Measurements from ENCODE around the gene ZNF77. TPM values are rescaled to one million over a fixed set of nuclear protein-coding genes. Genes with fewer than 3 reads are reported as not detected.
"Not testable (repeated sequence)": the region's sequence is repeated elsewhere in the genome, so short reads cannot be mapped to it uniquely, and the experiment has no call there.

The ZNF77 gene
- total RNA-seq, 1 donor from 2014 or later, result 6.4 TPM

DNA sequence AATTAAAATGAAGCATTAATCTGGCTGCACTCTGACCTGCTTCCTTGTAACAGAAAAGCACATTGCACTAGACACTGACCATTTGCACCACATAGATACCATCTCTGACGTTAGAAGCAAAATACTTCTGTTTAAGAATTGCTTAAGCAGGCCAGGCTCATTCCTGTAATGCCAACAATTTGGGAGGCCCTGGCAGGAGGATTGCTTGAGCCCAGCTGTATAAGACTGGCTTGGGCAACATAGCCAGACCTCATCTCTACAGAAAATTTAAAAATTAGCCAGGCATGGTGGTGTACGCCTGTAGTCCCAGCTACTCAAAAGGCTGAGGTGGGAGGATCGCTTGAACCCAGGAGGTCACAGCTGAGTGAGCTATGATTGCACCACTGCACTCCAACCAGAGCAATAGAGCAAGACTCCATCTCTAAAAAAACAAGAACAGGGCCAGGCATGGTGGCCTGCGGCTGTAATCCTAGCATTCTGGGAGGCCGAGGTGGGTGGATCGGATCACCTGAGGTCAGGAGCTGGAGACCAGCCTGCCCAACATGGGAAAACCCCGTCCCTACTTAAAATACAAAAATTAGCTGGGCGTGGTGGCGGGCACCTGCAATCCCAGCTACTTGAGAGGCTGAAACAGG lies 25.5 kb upstream of the ZNF77 start:
- no peak for DNase-seq (ENCODE audit: extremely low spot score in 2 of 2)
- peaks cover 23% of the 10 kb centered on the region for H3K4me1 ChIP-seq

GRCh38 chr19:2969104-2969504 lies 24.3 kb upstream of the ZNF77 start:
- intact Hi-C loops (cut with DNase I), result no loop called here

More for the DNA sequence above, 25.5 kb upstream of the ZNF77 start:
- peak in 1 of 2 donors; percentile 10 for TF ChIP-seq POLR2AphosphoS5 (IDR thresholded peaks at IDR 0.05; ENCODE audit: insufficient read depth in 1 of 2, low read depth in 1 of 2)
- no peak for TF ChIP-seq POLR2A (IDR thresholded peaks at IDR 0.05)
- Histone ChIP-seq H3K4me3 (no peak overlapping the region), H3K36me3 (no peaks in the 10 kb centered on the region), H3K9me3 (no peaks in the 10 kb centered on the region), H3K27ac (peak overlapping the region; percentile 21), H3K27me3 (no peaks in the 10 kb centered on the region)
- intact Hi-C loops (cut with DNase I), result no loop called here

DNA sequence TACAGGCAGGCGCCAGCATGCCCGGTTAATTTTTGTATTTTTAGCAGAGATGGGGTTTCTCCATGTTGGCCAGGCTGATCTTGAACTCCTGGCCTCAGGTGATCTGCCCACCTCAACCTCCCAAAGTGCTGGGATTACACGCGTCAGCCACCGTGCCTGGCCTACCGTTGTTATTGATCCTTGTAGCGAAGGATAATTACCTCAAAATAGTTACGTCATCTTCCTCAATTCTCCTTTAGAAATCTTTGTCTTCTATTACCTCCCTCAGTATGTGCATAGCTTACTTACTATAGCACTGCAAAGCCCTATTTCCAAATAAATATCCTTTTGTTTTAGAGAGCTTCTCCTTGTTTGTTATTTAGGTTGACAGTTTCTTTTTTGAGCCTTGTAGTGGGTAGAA lies 23.2 kb upstream of the ZNF77 start:
- no peak for DNase-seq (ENCODE audit: extremely low spot score in 2 of 2)
- H3K4me1 ChIP-seq, result peaks cover 6% of the 10 kb centered on the region
- no peak overlapping the region for H3K27ac ChIP-seq
- no peak overlapping the region for H3K4me3 ChIP-seq
- TF ChIP-seq POLR2A (IDR thresholded peaks at IDR 0.05), result no peak
- no peak for TF ChIP-seq POLR2AphosphoS5 (IDR thresholded peaks at IDR 0.05; ENCODE audit: insufficient read depth in 1 of 2, low read depth in 1 of 2)
- no peak for TF ChIP-seq CTCF (IDR thresholded peaks at IDR 0.05)
- H3K36me3 ChIP-seq, result no peaks in the 10 kb centered on the region
- no peaks in the 10 kb centered on the region for H3K27me3 ChIP-seq
- no peaks in the 10 kb centered on the region for H3K9me3 ChIP-seq
- intact Hi-C loops (cut with DNase I), result no loop called here

More at GRCh38 chr19:2969104-2969504, 24.3 kb upstream of the ZNF77 start:
- DNase-seq (ENCODE audit: extremely low spot score in 2 of 2), result no peak
- H3K4me1 ChIP-seq, result peaks cover 11% of the 10 kb centered on the region
- H3K9me3 ChIP-seq, result no peaks in the 10 kb centered on the region
- peak overlapping the region; percentile 27 for H3K27ac ChIP-seq
- H3K27me3 ChIP-seq, result no peaks in the 10 kb centered on the region
- no peak for TF ChIP-seq CTCF (IDR thresholded peaks at IDR 0.05)
- peak in 1 of 2 donors; percentile 19 for TF ChIP-seq POLR2AphosphoS5 (IDR thresholded peaks at IDR 0.05; ENCODE audit: insufficient read depth in 1 of 2, low read depth in 1 of 2)
- no peak overlapping the region for H3K4me3 ChIP-seq
- H3K36me3 ChIP-seq, result no peaks in the 10 kb centered on the region

DNA sequence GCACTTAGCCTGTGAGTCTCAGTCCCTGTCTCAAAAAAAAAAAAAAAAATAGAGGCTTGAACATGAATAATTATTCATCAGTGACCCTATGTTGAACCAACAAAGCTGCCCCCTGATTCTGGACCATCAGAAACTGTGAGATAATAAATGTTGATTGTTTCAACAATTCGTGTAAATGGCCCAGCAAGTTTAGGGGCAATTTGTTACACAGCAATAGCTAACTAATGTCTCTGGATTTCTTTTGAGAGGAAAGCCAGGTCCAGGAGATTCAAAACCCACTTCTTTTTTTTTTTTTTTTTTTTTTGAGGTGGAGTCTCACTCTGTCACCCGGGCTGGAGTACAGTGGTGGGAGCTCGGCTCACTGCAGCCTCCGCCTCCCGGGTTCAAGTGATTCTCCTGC lies 20.1 kb upstream of the ZNF77 start:
- intact Hi-C loops (cut with DNase I), result no loop called here

DNA sequence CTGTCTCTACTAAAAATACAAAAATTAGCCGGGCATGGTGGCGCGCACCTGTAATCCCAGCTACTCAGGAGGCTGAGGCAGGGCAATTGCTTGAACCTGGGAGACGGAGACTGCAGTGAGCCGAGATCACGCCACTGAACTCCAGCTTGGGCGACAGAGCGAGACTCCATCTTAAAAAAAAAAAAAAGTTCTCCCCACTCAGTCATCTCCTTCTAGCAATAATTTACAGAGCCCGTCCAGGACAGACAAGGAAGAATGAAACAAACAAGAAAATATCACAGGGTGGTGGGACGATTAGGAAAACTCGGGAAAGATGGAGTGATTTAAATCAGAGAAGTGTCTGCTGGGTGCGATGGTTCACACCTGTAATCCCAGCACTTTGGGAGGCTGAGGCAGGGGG lies 18.9 kb upstream of the ZNF77 start:
- H3K36me3 ChIP-seq; H3K4me1 ChIP-seq; H3K4me3 ChIP-seq; DNase-seq (ENCODE audit: extremely low spot score in 2 of 2); H3K27ac ChIP-seq; H3K27me3 ChIP-seq; H3K9me3 ChIP-seq; intact Hi-C loops (cut with DNase I): not testable (repeated sequence)

More for the DNA sequence above, 20.1 kb upstream of the ZNF77 start:
- no peaks in the 10 kb centered on the region for H3K36me3 ChIP-seq
- no peak overlapping the region for H3K27ac ChIP-seq
- H3K4me3 ChIP-seq, result no peak overlapping the region
- TF ChIP-seq CTCF (IDR thresholded peaks at IDR 0.05) (no peak), POLR2A (IDR thresholded peaks at IDR 0.05) (no peak), POLR2AphosphoS5 (IDR thresholded peaks at IDR 0.05; ENCODE audit: insufficient read depth in 1 of 2, low read depth in 1 of 2) (no peak)
- no peaks in the 10 kb centered on the region for H3K4me1 ChIP-seq
- no peaks in the 10 kb centered on the region for H3K27me3 ChIP-seq
- DNase-seq (ENCODE audit: extremely low spot score in 2 of 2), result no peak
- H3K9me3 ChIP-seq, result no peaks in the 10 kb centered on the region

GRCh38 chr19:2963122-2963521 lies 18.4 kb upstream of the ZNF77 start:
- no peak for DNase-seq (ENCODE audit: extremely low spot score in 2 of 2)
- H3K4me1 ChIP-seq, result no peaks in the 10 kb centered on the region
- H3K27ac ChIP-seq, result no peak overlapping the region
- no peaks in the 10 kb centered on the region for H3K9me3 ChIP-seq
- H3K27me3 ChIP-seq, result no peaks in the 10 kb centered on the region
- H3K36me3 ChIP-seq, result no peaks in the 10 kb centered on the region
- intact Hi-C loops (cut with DNase I), result no loop called here
- no peak for TF ChIP-seq POLR2A (IDR thresholded peaks at IDR 0.05)
- no peak for TF ChIP-seq POLR2AphosphoS5 (IDR thresholded peaks at IDR 0.05; ENCODE audit: insufficient read depth in 1 of 2, low read depth in 1 of 2)
- no peak for TF ChIP-seq CTCF (IDR thresholded peaks at IDR 0.05)
- no peak overlapping the region for H3K4me3 ChIP-seq

Data from vagina (tissue), 2 donors.